HepG2 (cell line): ENCODE data around the gene WTAP. TPM values are rescaled to one million over a fixed set of nuclear protein-coding genes. Genes with fewer than 3 reads are reported as not detected.
A peak's percentile ranks its signal among the peaks of the same experiment; 100 is the strongest.

Experiments used
- ARNT ChIP-seq: fragments of 450-650 bp; IDR thresholded peaks from 2 replicates; pipeline ENCODE4 v1.6.1; 2017
- BHLHE40 ChIP-seq: IDR thresholded peaks from 2 replicates; pipeline ENCODE4 v1.6.1; 2011; ENCODE audit warnings: low read length, improper control_type of control experiment
- ELF3 ChIP-seq: IDR thresholded peaks from 2 replicates; pipeline ENCODE4 v1.6.1; 2016; ENCODE audit warnings: missing genetic modification reagents, missing compliant biosample characterization
- GLI4 ChIP-seq: sonication (generic); formaldehyde crosslinking; IDR thresholded peaks from 2 replicates; pipeline ENCODE4 v1.5.1; 2020; ENCODE audit warnings: missing genetic modification reagents, mild to moderate bottlenecking, moderate library complexity, borderline replicate concordance
- HES4 ChIP-seq: sonication (generic); formaldehyde crosslinking; IDR thresholded peaks from 2 replicates; pipeline ENCODE4 v1.9.0; 2021; ENCODE audit warnings: mild to moderate bottlenecking, missing genetic modification reagents, borderline replicate concordance
- JARID2 ChIP-seq: sonication (generic); formaldehyde crosslinking; IDR thresholded peaks from 2 replicates; pipeline ENCODE4 v1.8.1; 2023; ENCODE audit warnings: missing genetic modification reagents, inconsistent platforms; ENCODE audit not compliant: insufficient replicate concordance
- MYC ChIP-seq: sonication (generic); formaldehyde crosslinking; IDR thresholded peaks from 2 replicates; pipeline ENCODE4 v1.9.0; 2021; ENCODE audit warnings: missing genetic modification reagents, borderline replicate concordance
- NCOA5 ChIP-seq: sonication (generic); formaldehyde crosslinking; IDR thresholded peaks from 2 replicates; pipeline ENCODE4 v1.4.0; 2020; ENCODE audit warnings: missing genetic modification reagents
- POLR2A ChIP-seq, 2 experiments: IDR thresholded peaks; 2 replicates each; pipeline ENCODE4 v1.6.1; 2011; ENCODE audit warnings: low read depth in 2 of 2, low read length in 2 of 2, mild to moderate bottlenecking in 1 of 2, moderate library complexity in 1 of 2; ENCODE audit not compliant: insufficient read depth in 1 of 2
- RCOR2 ChIP-seq: IDR thresholded peaks from 2 replicates; pipeline ENCODE4 v1.6.1; 2016; ENCODE audit warnings: missing biosample characterization, missing genetic modification reagents
- TBL1XR1 ChIP-seq: fragments of 150-350 bp; IDR thresholded peaks from 2 replicates; pipeline ENCODE4 v1.6.1; 2014; ENCODE audit warnings: borderline replicate concordance, low read length; ENCODE audit not compliant: partially characterized antibody
- TGIF2 ChIP-seq: IDR thresholded peaks from 2 replicates; pipeline ENCODE4 v1.6.1; 2016; ENCODE audit warnings: control low read depth, missing compliant biosample characterization
- THAP11 ChIP-seq: IDR thresholded peaks from 2 replicates; pipeline ENCODE4 v1.6.1; 2016; ENCODE audit warnings: missing biosample characterization, missing genetic modification reagents
- ZFAT ChIP-seq: sonication (generic); formaldehyde crosslinking; conservative IDR thresholded peaks from 2 replicates; pipeline ENCODE4 v1.8.1; 2023; ENCODE audit warnings: missing genetic modification reagents, inconsistent platforms
- ZNF383 ChIP-seq: sonication (generic); formaldehyde crosslinking; IDR thresholded peaks from 2 replicates; pipeline ENCODE4 v1.4.0; 2020; ENCODE audit warnings: missing genetic modification reagents, mild to moderate bottlenecking, borderline replicate concordance
- polyA plus RNA-seq, 8 experiments: library from polyadenylated mRNA; depleted of rRNA in 3 of 8; stranded (reverse) in 7 of 8; unstranded in 1 of 8; fragments of >200 nt; fragmentation: Illumina TruSeq in 4 of 8; extraction: Trizol in 4 of 8; gene quantifications; 2 replicates each; pipeline versions ENCODE4 v1.2.1 to v1.2.3, GENCODE V29; 2011 to 2016; ENCODE audit warnings: low read depth in 4 of 8, missing spikeins in 1 of 8, mixed read lengths in 1 of 8; ENCODE audit not compliant: insufficient read depth in 1 of 8
- total RNA-seq, 5 experiments: library from RNA; depleted of rRNA; stranded (reverse); fragments of >200 nt; fragmentation: Illumina TruSeq; extraction: Trizol; gene quantifications; 2 replicates each; pipeline ENCODE4 v1.2.3, GENCODE V29; 2016; ENCODE audit warnings: low read depth in 1 of 5
- TF ChIP-seq, protein P1 (sequence below): sonication (generic); formaldehyde crosslinking; IDR thresholded peaks from 2 replicates; pipeline ENCODE4 v1.8.0; 2022; ENCODE audit warnings: missing genetic modification reagents, mild to moderate bottlenecking, borderline replicate concordance
- TF ChIP-seq, protein P2 (sequence below): sonication (generic); formaldehyde crosslinking; IDR thresholded peaks from 2 replicates; pipeline ENCODE4 v1.8.1; 2023; ENCODE audit warnings: mild to moderate bottlenecking, moderate library complexity, missing genetic modification reagents
- TF ChIP-seq, protein P3 (sequence below): sonication (generic); formaldehyde crosslinking; IDR thresholded peaks from 2 replicates; pipeline ENCODE4 v1.8.0; 2022; ENCODE audit warnings: mild to moderate bottlenecking, missing genetic modification reagents; ENCODE audit not compliant: insufficient replicate concordance
- TF ChIP-seq, protein P4 (sequence below): sonication (generic); formaldehyde crosslinking; conservative IDR thresholded peaks from 2 replicates; pipeline ENCODE4 v1.8.1; 2023; ENCODE audit warnings: missing genetic modification reagents
- TF ChIP-seq, protein P5 (sequence below): sonication (generic); formaldehyde crosslinking; IDR thresholded peaks from 2 replicates; pipeline ENCODE4 v1.5.0; 2020; ENCODE audit warnings: missing genetic modification reagents
- TF ChIP-seq, protein P6 (sequence below): IDR thresholded peaks from 2 replicates; pipeline ENCODE4 v1.6.1; 2018; ENCODE audit warnings: missing genetic modification reagents

WTAP gene
- total and polyA plus RNA-seq, 2 of the 13 experiments (the other 11 are each of a cell fraction or from before 2014, with no cell fraction given): 31.6 to 167 TPM

DNA sequence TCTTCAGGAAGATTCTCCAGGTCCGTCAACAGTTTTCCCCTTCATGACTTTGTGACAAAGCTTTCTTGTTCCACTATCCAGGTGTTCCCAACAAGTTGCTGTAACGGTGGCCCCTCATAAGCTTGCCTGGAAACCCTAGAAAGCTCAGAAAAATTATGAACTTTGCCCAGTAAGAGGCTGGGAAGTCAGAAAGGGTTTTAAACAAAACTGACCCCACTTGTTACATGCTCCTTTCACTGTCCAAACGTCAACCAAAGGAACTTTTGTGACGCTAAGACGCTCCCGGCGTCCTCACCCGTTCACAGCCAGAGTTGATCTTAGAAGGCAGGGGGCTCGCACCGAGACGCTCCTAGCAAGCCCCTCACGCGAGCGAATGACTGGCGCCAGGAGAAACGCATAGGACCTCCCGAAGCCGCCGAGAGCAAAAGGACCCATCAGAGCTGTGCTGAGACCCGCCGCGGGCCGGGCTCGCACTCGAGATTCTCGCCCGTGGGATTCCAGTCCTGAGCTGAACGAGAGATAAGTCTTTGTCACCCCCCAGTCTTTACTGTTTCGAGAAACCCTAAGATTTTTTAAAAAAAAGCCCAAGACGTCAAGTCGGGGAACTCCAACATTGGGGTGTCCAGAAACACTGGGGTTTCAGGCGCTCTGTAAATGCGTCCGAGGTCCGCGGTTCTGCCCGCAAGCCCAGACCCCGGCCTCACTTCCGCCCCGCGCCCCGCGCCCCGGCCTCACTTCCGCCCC is 34.0 kb downstream of the WTAP start (continued):
- TF ChIP-seq, protein P1, sequence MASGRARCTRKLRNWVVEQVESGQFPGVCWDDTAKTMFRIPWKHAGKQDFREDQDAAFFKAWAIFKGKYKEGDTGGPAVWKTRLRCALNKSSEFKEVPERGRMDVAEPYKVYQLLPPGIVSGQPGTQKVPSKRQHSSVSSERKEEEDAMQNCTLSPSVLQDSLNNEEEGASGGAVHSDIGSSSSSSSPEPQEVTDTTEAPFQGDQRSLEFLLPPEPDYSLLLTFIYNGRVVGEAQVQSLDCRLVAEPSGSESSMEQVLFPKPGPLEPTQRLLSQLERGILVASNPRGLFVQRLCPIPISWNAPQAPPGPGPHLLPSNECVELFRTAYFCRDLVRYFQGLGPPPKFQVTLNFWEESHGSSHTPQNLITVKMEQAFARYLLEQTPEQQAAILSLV: no peak
- TF ChIP-seq, protein P2, sequence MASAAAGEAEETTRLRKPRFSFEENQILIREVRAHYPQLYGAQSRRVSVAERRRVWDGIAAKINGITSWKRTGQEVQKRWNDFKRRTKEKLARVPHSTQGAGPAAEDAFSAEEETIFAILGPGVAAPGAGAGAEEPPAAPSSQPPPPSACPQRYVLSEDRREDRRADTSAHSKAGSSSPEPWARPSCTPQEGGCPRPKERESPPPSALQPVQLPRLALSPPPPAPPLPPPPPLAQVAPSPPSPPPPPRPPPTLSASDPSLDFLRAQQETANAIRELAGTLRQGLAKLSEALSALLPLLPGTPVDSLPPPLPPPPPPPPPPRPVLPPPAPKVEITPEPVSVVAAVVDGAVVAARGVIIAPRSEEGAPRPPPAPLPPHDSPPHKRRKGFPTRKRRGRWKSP (CRISPR knock-in tag): no peak
- TF ChIP-seq TBL1XR1 (no peak), BHLHE40 (no peak), RCOR2 (CRISPR knock-in tag) (no peak), TGIF2 (CRISPR knock-in tag) (no peak), NCOA5 (CRISPR knock-in tag) (no peak), GLI4 (0 out of 2 replicates have a peak, but pooled peaks have one; percentile 63), ZFAT (CRISPR knock-in tag) (no peak), POLR2A (IDR thresholded peaks at IDR 0.05; ENCODE audit: insufficient read depth in 1 of 2, low read depth in 2 of 2, low read length in 2 of 2) (no peak; a peak in 1 of 4 replicates), ELF3 (CRISPR knock-in tag) (no peak), JARID2 (CRISPR knock-in tag) (no peak), MYC (CRISPR knock-in tag) (no peak), ARNT (no peak), HES4 (no peak), THAP11 (no peak), ZNF383 (CRISPR knock-in tag) (no peak)
- TF ChIP-seq, protein P3, sequence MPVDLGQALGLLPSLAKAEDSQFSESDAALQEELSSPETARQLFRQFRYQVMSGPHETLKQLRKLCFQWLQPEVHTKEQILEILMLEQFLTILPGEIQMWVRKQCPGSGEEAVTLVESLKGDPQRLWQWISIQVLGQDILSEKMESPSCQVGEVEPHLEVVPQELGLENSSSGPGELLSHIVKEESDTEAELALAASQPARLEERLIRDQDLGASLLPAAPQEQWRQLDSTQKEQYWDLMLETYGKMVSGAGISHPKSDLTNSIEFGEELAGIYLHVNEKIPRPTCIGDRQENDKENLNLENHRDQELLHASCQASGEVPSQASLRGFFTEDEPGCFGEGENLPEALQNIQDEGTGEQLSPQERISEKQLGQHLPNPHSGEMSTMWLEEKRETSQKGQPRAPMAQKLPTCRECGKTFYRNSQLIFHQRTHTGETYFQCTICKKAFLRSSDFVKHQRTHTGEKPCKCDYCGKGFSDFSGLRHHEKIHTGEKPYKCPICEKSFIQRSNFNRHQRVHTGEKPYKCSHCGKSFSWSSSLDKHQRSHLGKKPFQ (CRISPR knock-in tag): peak; percentile 34
- TF ChIP-seq, protein P4, sequence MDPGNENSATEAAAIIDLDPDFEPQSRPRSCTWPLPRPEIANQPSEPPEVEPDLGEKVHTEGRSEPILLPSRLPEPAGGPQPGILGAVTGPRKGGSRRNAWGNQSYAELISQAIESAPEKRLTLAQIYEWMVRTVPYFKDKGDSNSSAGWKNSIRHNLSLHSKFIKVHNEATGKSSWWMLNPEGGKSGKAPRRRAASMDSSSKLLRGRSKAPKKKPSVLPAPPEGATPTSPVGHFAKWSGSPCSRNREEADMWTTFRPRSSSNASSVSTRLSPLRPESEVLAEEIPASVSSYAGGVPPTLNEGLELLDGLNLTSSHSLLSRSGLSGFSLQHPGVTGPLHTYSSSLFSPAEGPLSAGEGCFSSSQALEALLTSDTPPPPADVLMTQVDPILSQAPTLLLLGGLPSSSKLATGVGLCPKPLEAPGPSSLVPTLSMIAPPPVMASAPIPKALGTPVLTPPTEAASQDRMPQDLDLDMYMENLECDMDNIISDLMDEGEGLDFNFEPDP (CRISPR knock-in tag): no peak
- TF ChIP-seq, protein P5, sequence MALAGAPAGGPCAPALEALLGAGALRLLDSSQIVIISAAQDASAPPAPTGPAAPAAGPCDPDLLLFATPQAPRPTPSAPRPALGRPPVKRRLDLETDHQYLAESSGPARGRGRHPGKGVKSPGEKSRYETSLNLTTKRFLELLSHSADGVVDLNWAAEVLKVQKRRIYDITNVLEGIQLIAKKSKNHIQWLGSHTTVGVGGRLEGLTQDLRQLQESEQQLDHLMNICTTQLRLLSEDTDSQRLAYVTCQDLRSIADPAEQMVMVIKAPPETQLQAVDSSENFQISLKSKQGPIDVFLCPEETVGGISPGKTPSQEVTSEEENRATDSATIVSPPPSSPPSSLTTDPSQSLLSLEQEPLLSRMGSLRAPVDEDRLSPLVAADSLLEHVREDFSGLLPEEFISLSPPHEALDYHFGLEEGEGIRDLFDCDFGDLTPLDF: no peak
- TF ChIP-seq, protein P6, sequence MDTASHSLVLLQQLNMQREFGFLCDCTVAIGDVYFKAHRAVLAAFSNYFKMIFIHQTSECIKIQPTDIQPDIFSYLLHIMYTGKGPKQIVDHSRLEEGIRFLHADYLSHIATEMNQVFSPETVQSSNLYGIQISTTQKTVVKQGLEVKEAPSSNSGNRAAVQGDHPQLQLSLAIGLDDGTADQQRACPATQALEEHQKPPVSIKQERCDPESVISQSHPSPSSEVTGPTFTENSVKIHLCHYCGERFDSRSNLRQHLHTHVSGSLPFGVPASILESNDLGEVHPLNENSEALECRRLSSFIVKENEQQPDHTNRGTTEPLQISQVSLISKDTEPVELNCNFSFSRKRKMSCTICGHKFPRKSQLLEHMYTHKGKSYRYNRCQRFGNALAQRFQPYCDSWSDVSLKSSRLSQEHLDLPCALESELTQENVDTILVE (CRISPR knock-in tag): peak; percentile 28; the same call in 1 of the 2 replicates
